ENCODE data around the gene SPZ1. TPM values are rescaled to one million over a fixed set of nuclear protein-coding genes. Genes with fewer than 3 reads are reported as not detected.
A peak's percentile ranks its signal among the peaks of the same experiment; 100 is the strongest.
"Not testable (repeated sequence)": the region's sequence is repeated elsewhere in the genome, so short reads cannot be mapped to it uniquely, and the experiment has no call there.

Gene SPZ1
- total RNA-seq, 2 donors from 2014 or later: not detected

DNA sequence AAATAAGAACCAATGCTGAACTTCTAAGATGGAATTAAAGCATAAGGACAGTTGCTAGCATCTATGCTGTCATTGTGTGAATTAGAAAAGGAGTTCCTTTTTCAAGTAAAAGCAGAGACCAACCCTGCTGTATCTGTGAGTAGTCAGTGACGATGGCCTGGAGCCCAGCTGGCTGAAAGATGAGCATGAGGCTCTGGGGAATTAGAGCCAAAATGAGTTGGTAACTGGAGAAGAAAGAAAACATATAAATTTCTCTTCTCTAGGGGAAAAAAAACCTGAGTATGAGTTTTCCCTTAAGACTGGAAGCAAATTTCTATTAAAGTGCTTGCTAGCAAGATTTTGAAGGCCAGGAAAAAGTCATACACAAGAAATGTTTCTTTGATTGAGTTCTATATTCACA lies 1.6 kb upstream of the SPZ1 start:
- intact Hi-C loops (cut with DNase I, micrococcal nuclease): no loop called here
- ATAC-seq (no peak), DNase-seq (no peak)

GRCh38 chr5:80324912-80325311 lies 5.1 kb downstream of the SPZ1 start:
- ATAC-seq: no peak
- intact Hi-C loops (cut with DNase I, micrococcal nuclease): no loop called here
- DNase-seq: no peak

DNA sequence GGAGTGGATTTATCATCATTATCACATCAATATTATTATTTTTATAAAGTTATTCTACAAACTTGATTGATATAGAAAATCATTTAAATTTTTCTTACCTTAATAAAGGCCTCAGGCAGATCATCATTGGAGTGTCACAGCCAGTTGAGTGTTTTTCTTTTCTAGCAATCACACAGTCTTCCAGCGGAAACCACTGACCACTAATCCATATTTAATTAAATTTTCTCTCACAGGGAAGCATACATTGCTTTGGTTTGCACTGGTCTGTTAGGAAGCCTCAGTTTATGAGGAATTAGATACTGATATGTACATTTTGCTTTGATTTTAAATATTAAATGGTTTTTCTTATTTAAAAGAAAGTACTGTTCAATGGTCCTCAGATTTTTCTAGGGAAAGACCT lies 6.7 kb downstream of the SPZ1 start:
- DNase-seq: no peak
- intact Hi-C loops (cut with DNase I, micrococcal nuclease): no loop called here
- ATAC-seq: no peak

- intact Hi-C loops (cut with DNase I, micrococcal nuclease): no loop called here
- no peak for ATAC-seq
- no peak for DNase-seq
These were observed 17.6 kb downstream of the SPZ1 start for GRCh38 chr5:80337379-80337778.

GRCh38 chr5:80339116-80339515 lies 19.3 kb downstream of the SPZ1 start:
- intact Hi-C loops (cut with DNase I, micrococcal nuclease): no loop called here
- no peak for DNase-seq
- no peak for ATAC-seq

GRCh38 chr5:80341016-80341775 lies 21.4 kb downstream of the SPZ1 start:
- ATAC-seq (no peak), DNase-seq (no peak)
- intact Hi-C loops (cut with DNase I, micrococcal nuclease): no loop called here

DNA sequence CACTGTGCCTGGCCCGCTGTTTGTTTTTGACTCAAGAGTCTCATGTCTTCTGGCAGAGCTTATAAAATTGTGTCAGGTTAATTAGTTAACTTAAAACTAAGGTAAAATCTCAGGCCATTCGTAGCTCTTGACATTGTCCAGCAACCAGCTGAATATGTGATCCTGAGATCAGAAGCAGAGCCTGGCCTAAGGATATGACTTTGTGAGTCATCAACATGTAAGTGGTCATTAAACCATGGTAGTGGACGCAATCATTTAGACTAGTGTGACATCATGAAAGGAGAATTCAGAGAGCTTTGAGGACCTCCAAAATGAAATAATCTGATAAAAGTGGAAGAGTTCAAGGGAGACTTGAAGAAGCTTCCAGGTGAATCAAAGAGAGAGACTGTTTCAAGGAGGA lies 23.3 kb downstream of the SPZ1 start:
- ATAC-seq: no peak
- intact Hi-C loops (cut with DNase I, micrococcal nuclease): no loop called here
- DNase-seq: no peak

- ATAC-seq (peak; percentile 69), DNase-seq (peak in 1 of 2 donors; percentile 46)
- intact Hi-C loops (cut with DNase I, micrococcal nuclease): no loop called here
These were observed 26.3 kb downstream of the SPZ1 start for GRCh38 chr5:80346055-80346454.

DNA sequence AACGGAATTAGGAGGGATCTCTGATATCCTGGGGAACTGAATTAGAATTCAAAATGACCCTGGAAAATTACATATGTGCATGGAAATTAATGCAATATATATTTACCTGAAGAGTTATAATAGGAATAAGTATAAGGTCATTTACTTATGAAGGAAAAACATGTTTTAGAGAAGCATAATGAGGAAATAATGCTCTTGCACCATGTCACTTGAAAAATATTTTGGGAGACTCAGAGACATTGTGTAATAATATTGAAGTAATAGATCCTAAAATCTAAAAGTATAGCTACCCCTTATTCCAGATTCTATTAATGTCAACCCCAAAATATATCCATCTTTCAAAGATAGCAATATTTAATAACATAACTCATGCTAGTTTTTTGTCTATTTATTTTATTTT lies 28.4 kb downstream of the SPZ1 start:
- intact Hi-C loops (cut with DNase I, micrococcal nuclease): no loop called here
- DNase-seq: no peak
- no peak for ATAC-seq

DNA sequence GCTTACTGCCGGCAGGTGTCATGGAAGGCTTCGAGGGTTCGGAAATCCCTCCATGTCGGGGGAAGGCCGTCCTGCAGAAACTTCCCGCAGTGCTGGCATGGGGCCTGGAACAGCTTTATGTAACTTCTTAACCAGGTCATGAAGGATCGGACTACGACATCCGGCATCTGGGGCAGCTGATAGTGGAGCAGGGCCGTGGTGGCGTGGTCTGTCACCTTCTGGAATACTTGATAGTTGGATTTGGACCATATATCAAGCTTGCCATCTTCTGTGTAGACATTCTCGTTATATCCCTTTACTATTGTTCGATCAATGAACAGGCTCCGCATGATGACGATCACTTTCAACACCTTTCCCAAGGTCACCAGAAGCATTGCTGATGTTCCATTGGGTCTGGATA lies 31.2 kb downstream of the SPZ1 start:
- intact Hi-C loops (cut with DNase I, micrococcal nuclease); DNase-seq; ATAC-seq: not testable (repeated sequence)

- intact Hi-C loops (cut with DNase I, micrococcal nuclease): no loop called here
- DNase-seq (no peak), ATAC-seq (no peak)
These were observed 35.9 kb downstream of the SPZ1 start for GRCh38 chr5:80355686-80356085.

DNA sequence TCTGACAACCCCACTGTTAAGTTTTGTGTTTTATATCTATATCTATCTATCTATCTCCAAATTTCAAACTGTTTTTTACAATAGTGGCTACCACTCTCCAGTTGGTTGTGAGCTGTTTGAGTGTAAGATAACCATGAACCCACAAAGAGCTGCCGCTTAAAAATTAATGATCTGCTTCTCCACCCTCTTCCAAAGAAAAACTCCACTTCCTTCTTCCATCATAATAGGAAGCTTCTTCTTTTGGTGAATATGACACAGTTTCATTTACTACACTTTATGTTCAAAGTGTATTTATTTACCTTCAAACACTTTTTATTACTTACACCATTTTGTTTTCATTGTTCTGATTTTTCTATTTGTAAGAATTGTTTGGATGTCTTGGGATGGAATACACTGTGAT lies 37.9 kb downstream of the SPZ1 start:
- intact Hi-C loops (cut with DNase I, micrococcal nuclease): no loop called here
- DNase-seq (no peak), ATAC-seq (no peak)

DNA sequence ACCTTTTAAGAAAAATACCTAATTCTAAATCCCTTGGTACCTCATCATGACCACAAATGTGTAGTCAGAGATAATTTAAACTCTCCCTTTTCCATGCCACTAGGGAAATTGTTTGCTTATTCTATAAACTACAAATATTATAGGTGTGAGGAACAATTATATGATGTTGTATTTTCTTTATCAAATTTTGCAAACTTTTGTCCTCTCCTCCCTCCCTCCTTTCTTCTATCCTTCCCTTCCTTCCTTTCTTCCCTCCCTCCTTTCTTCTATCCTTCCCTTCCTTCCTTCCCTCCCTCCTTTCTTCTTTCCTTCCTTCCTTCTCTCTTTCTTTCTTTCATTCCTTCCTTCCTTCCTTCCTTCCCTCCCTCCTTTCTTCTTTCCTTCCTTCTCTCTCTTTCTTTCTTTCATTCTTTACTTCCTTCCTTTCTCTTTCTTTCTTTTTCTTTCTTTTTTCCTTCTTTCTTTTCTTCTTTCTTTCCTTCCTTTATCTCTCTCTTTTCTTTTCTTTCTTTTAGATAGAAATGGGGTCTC lies 41.2 kb downstream of the SPZ1 start:
- ATAC-seq: no peak
- DNase-seq: no peak
- intact Hi-C loops (cut with DNase I, micrococcal nuclease): no loop called here

DNA sequence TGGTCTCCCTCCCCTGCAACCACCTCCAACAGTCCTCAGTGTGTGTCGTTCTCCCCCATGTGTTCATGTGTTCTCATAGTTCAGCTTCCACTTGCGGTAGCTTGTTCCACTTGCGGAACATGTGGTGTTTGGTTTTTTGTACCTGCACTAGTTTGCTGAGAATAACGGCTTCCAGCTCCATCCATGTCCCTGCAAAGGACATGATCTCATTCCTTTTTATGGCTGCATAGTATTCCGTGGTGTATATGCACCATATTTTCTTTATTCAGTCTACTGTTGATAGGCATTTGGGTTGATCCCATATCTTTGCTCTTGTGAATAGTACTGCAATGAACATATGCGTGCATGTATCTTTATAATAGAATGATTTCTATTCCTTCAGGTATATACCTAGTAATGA lies 45.1 kb downstream of the SPZ1 start:
- DNase-seq (no peak), ATAC-seq (no peak)
- intact Hi-C loops (cut with DNase I, micrococcal nuclease): no loop called here

GRCh38 chr5:80368661-80369480 lies 49.1 kb downstream of the SPZ1 start:
- ATAC-seq (no peak), DNase-seq (no peak)
- intact Hi-C loops (cut with DNase I, micrococcal nuclease): no loop called here

DNA sequence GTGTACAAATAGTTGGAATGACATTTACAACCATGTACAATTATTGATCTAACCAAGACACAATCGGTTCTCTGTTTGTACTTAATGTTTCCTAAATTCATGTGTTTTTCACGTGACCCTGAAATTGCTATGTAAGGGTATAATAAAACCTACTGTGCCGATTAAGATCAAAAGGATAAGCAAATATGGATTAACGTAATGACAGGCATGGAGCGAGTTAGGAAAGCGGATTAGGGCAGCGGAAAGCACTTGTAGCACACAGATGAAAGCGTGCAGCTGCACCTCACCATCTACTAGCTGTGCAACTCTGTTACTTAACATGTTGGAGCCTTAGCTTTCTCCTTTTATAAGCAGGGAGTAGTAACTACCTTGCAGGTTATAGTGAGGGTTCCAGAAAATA lies 49.7 kb downstream of the SPZ1 start:
- DNase-seq (no peak), ATAC-seq (peak; percentile 46)
- intact Hi-C loops (cut with DNase I, micrococcal nuclease): no loop called here

- ATAC-seq: no peak
- DNase-seq: no peak
- intact Hi-C loops (cut with DNase I, micrococcal nuclease): no loop called here
These were observed 50.6 kb downstream of the SPZ1 start for GRCh38 chr5:80370390-80370789.

Data from left colon (tissue), 2 donors.